Hepatocyte (in vitro differentiated cells): Measurements from ENCODE around the gene TSPEAR.
A peak's percentile ranks its signal among the peaks of the same experiment; 100 is the strongest.

Experiments used
- EZH2 ChIP-seq: fragments of 200-600 bp; sonication (generic); IDR thresholded peaks from 2 replicates; pipeline ENCODE4 v1.6.1; 2016; ENCODE audit warnings: antibody characterized with exemption, mild to moderate bottlenecking, borderline replicate concordance
- TF ChIP-seq, protein P1 (sequence below): fragments of 200-600 bp; sonication (generic); IDR thresholded peaks from 2 replicates; pipeline ENCODE4 v1.5.1; 2016; ENCODE audit warnings: antibody characterized with exemption, mild to moderate bottlenecking; ENCODE audit not compliant: poor library complexity

DNA sequence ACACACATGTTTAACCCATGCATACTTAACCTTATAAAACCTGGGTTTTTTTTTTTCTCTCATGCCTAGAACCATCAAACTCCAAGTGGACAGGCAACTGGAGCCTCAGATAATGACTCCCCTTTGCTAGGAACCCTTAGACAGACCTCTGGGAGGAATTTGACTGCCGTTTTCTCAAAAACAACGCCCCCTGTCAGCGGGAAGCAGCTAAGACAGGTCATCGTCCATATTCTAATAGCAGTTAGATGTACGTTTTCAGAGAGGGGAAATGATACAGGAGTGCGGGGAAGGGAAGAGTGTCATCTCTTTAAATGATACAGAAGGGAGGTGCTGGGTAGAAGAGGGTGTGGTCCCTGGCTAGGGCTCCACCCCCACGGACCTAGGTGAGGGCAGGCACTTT lies 221.4 kb downstream of the TSPEAR start:
- TF ChIP-seq, protein P1, sequence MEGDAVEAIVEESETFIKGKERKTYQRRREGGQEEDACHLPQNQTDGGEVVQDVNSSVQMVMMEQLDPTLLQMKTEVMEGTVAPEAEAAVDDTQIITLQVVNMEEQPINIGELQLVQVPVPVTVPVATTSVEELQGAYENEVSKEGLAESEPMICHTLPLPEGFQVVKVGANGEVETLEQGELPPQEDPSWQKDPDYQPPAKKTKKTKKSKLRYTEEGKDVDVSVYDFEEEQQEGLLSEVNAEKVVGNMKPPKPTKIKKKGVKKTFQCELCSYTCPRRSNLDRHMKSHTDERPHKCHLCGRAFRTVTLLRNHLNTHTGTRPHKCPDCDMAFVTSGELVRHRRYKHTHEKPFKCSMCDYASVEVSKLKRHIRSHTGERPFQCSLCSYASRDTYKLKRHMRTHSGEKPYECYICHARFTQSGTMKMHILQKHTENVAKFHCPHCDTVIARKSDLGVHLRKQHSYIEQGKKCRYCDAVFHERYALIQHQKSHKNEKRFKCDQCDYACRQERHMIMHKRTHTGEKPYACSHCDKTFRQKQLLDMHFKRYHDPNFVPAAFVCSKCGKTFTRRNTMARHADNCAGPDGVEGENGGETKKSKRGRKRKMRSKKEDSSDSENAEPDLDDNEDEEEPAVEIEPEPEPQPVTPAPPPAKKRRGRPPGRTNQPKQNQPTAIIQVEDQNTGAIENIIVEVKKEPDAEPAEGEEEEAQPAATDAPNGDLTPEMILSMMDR: peak; percentile 18
- TF ChIP-seq EZH2: no peak
